Endothelial cell of umbilical vein (primary cell): ENCODE measurements around the gene CNTN1. TPM values are rescaled to one million over a fixed set of nuclear protein-coding genes. Genes with fewer than 3 reads are reported as not detected.

Experiments used
- BruUV-seq: library from RNA; stranded (reverse); fragments of 400-500 nt; replicated peaks from 2 replicates; lab custom pipeline; 2021; lab: Mats Ljungman, UMichigan
- CTCF ChIA-PET: fragments of 300-600, 350-600 bp; sonication (Branson Sonifier 250); formaldehyde crosslinking; loops from one replicate; lab custom pipeline; 2021; ENCODE audit warnings: antibody characterized with exemption, inconsistent platforms; lab: Charles Lee
- POLR2A ChIA-PET: fragments of 300-600, 350-600 bp; sonication (Branson Sonifier 250); formaldehyde crosslinking; loops from one replicate; lab custom pipeline; 2021; ENCODE audit warnings: antibody characterized with exemption, inconsistent platforms; lab: Charles Lee
- DNase-seq: peaks from one replicate; pipeline ENCODE4 v3.0.0-alpha.2; 2011; ENCODE audit warnings: low read depth, low spot score
- FAIRE-seq: peaks from 2 replicates; lab custom pipeline; 2011; peaks lifted over from hg19 to GRCh38; lab: Jason Lieb, UNC
- H2AFZ ChIP-seq: 2 replicates; pipeline ENCODE4 v1.6.0; 2012; ENCODE audit warnings: low read depth, low read length, control low read depth, inconsistent platforms
- H3K27ac ChIP-seq: 2 replicates; pipeline ENCODE4 v1.5.1; 2011; ENCODE audit warnings: low read depth, mild to moderate bottlenecking, control low read depth, low read length, moderate library complexity; ENCODE audit not compliant: insufficient read depth
- H3K27me3 ChIP-seq, 2 experiments: 2 replicates each; pipeline versions ENCODE4 v1.6.0 to v1.6.1; 2011; ENCODE audit warnings: low read length in 2 of 2, mixed read lengths in 1 of 2; ENCODE audit not compliant: control insufficient read depth in 2 of 2, insufficient read depth in 2 of 2
- H3K36me3 ChIP-seq, 2 experiments: 2 replicates in 1 of 2; 3 replicates in 1 of 2; pipeline ENCODE4 v1.5.1; 2011; ENCODE audit warnings: low read length in 2 of 2, mild to moderate bottlenecking in 1 of 2, moderate library complexity in 1 of 2; ENCODE audit not compliant: control insufficient read depth in 2 of 2, insufficient read depth in 2 of 2; ENCODE audit errors: extremely low read depth in 1 of 2
- H3K4me1 ChIP-seq: 3 replicates; pipeline ENCODE4 v1.5.1; 2011; ENCODE audit warnings: mild to moderate bottlenecking, low read length; ENCODE audit not compliant: control insufficient read depth, insufficient read depth; ENCODE audit errors: extremely low read depth
- H3K4me2 ChIP-seq: 2 replicates; pipeline ENCODE4 v1.6.1; 2011; ENCODE audit warnings: low read length, control low read depth, mixed read lengths; ENCODE audit not compliant: insufficient read depth
- H3K4me3 ChIP-seq, 3 experiments: fragments of 200-600 bp in 1 of 3; sonication (generic), shearing (Covaris generic) in 1 of 3; replicated peaks in 1 of 3; 2 replicates each; pipeline ENCODE4 v1.5.1; 2011 to 2016; ENCODE audit warnings: control low read depth in 3 of 3, low read length in 3 of 3, mild to moderate bottlenecking in 2 of 3, inconsistent platforms in 1 of 3, low read depth in 1 of 3, moderate library complexity in 1 of 3; ENCODE audit not compliant: insufficient read depth in 1 of 3
- H3K79me2 ChIP-seq: 2 replicates; pipeline ENCODE4 v1.6.0; 2012; ENCODE audit warnings: low read length, inconsistent platforms; ENCODE audit not compliant: control insufficient read depth, insufficient read depth
- H3K9ac ChIP-seq: replicated peaks from 2 replicates; pipeline ENCODE3; 2011; ENCODE audit warnings: low read length, control low read depth; ENCODE audit not compliant: insufficient read depth; ENCODE audit errors: extremely low read depth
- H3K9me1 ChIP-seq: replicated peaks from 3 replicates; pipeline ENCODE4 v1.6.0; 2011; ENCODE audit warnings: mild to moderate bottlenecking, low read length; ENCODE audit not compliant: control insufficient read depth, insufficient read depth; ENCODE audit errors: extremely low read depth
- H3K9me3 ChIP-seq: replicated peaks from 2 replicates; pipeline ENCODE4 v1.5.1; 2012; ENCODE audit warnings: low read length, inconsistent platforms; ENCODE audit not compliant: control insufficient read depth, insufficient read depth
- H4K20me1 ChIP-seq: replicated peaks from 2 replicates; pipeline ENCODE3; 2011; ENCODE audit warnings: mild to moderate bottlenecking, low read length; ENCODE audit not compliant: control insufficient read depth, insufficient read depth; ENCODE audit errors: extremely low read depth
- EZH2 ChIP-seq: IDR thresholded peaks from 2 replicates; pipeline ENCODE4 v1.6.1; 2012; ENCODE audit warnings: borderline replicate concordance, low read depth, mild to moderate bottlenecking, moderate library complexity, low read length, inconsistent platforms; ENCODE audit not compliant: severe bottlenecking
- FOS ChIP-seq: IDR thresholded peaks from 2 replicates; pipeline ENCODE4 v1.6.1; 2011; ENCODE audit warnings: mild to moderate bottlenecking, low read length, moderate library complexity, borderline replicate concordance; ENCODE audit not compliant: insufficient read depth
- GATA2 ChIP-seq: IDR thresholded peaks from 2 replicates; pipeline ENCODE4 v1.7.0; 2011; ENCODE audit warnings: low read depth, mild to moderate bottlenecking, moderate library complexity, mixed read lengths, low read length; ENCODE audit not compliant: insufficient read length, insufficient read depth
- JUN ChIP-seq: IDR thresholded peaks from 2 replicates; pipeline ENCODE4 v1.6.1; 2011; ENCODE audit warnings: borderline replicate concordance, low read depth; ENCODE audit not compliant: insufficient read length, insufficient read depth
- MYC ChIP-seq: IDR thresholded peaks from one replicate; pipeline ENCODE4 v1.6.1; 2011; ENCODE audit warnings: mild to moderate bottlenecking, low read depth, low read length
- POLR2A ChIP-seq: IDR thresholded peaks from 2 replicates; pipeline ENCODE4 v1.6.1; 2012; ENCODE audit warnings: low read depth, mild to moderate bottlenecking, control low read depth, low read length
- POLR2AphosphoS5 ChIP-seq: IDR thresholded peaks from 2 replicates; pipeline ENCODE4 v1.6.1; 2012; ENCODE audit warnings: low read depth, mild to moderate bottlenecking, control low read depth, low read length, moderate library complexity; ENCODE audit not compliant: insufficient read depth
- dilution Hi-C: fragments of 300-500 bp; cut with MboI; formaldehyde crosslinking; loops from one replicate; pipeline ENCODE4 v1.15.0; 2019; ENCODE audit warnings: low sequenced_read_pairs; ENCODE audit not compliant: extremely low pct_ligation_motif_present
- intact Hi-C: fragments of 100-400 bp; cut with micrococcal nuclease; formaldehyde crosslinking; loops from one replicate; pipeline ENCODE4 v1.10.0; 2022
- polyA plus RNA-seq, 4 experiments: library from polyadenylated mRNA; depleted of rRNA in 3 of 4; stranded (reverse) in 3 of 4; unstranded in 1 of 4; fragments of >200 nt; gene quantifications; 2 replicates each; pipeline versions ENCODE4 v1.2.1 to v1.2.3, GENCODE V29; 2011 to 2012; ENCODE audit warnings: missing spikeins in 1 of 4
- total RNA-seq: library from RNA; stranded (reverse); gene quantifications from 2 replicates; pipeline ENCODE4 v1.2.3, GENCODE V29; 2021

The CNTN1 gene
- total and polyA plus RNA-seq, 2 donors (not counting 3 experiments of a cell fraction or from before 2014, with no cell fraction given), result 0.07 TPM; not detected in 1

DNA sequence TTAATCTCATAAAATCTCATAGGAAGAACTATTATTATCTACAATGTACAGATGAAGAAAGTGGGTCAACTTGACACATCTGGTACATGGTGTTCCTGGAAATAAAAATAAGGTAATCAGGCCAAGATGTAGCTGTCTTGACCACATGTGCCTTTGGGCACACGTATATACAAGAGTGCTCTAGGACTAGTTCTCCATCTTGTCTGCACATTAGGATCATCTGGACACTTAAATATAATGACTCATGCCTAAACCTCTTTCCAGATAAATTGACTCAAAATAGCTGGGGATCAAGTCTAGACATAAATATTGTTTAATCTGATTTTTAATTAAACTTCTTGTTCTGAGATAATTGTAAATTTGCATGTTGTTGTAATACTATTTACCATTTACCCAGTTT, 182.6 kb downstream of the CNTN1 start:
- H3K27ac ChIP-seq, result no peak overlapping the region
- H3K4me3 ChIP-seq, result no peak overlapping the region
- FAIRE-seq (no peak), DNase-seq (no peak)
- no TSS peak for BruUV-seq
- no peaks in the 10 kb centered on the region for H4K20me1 ChIP-seq
- ChIA-PET POLR2A (no interaction called here), CTCF (no interaction called here)
- no peaks in the 10 kb centered on the region for H3K9me3 ChIP-seq
- intact Hi-C loops (no loop called here), dilution Hi-C loops (no loop called here)
- H3K9me1 ChIP-seq, result no peaks in the 10 kb centered on the region
- no peaks in the 10 kb centered on the region for H3K27me3 ChIP-seq
- H3K36me3 ChIP-seq, result no peaks in the 10 kb centered on the region
- TF ChIP-seq MYC (no peak), JUN (no peak), FOS (no peak), GATA2 (no peak), EZH2 (no peak), POLR2A (no peak)
- no peaks in the 10 kb centered on the region for H3K79me2 ChIP-seq
- H3K4me1 ChIP-seq, result no peaks in the 10 kb centered on the region
- H3K9ac ChIP-seq, result no peak overlapping the region
- no peak overlapping the region for H3K4me2 ChIP-seq
- H2AFZ ChIP-seq, result no peak overlapping the region

DNA sequence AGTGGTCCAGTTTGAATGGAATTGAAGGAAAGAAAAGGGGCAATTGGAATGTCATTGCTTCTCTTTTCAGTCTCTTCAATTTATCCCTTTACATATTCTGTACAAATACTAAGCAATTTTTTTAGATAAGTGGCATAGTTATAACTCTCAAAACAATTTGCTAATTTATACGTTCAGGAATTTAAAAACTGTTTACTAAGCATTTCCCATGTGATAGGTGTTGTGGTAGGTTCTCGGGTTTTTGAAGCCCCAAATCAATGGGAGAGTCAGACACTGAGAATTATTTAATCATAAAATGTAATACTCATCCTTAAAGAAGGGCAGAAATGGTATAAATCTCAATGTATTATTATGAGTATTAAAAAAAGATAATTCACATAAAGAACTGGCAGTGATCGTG, 197.1 kb downstream of the CNTN1 start:
- Histone ChIP-seq H3K9ac (no peak overlapping the region), H3K4me1 (no peaks in the 10 kb centered on the region), H2AFZ (no peak overlapping the region), H3K79me2 (no peaks in the 10 kb centered on the region), H4K20me1 (no peaks in the 10 kb centered on the region), H3K4me2 (no peak overlapping the region), H3K36me3 (no peaks in the 10 kb centered on the region), H3K4me3 (no peak overlapping the region), H3K9me1 (no peaks in the 10 kb centered on the region), H3K9me3 (no peaks in the 10 kb centered on the region), H3K27ac (no peak overlapping the region), H3K27me3 (no peaks in the 10 kb centered on the region)
- DNase-seq (no peak), FAIRE-seq (no peak)
- ChIA-PET CTCF (no interaction called here), POLR2A (no interaction called here)
- dilution Hi-C loops (no loop called here), intact Hi-C loops (no loop called here)
- no peak for TF ChIP-seq POLR2AphosphoS5
- TF ChIP-seq JUN, result no peak
- no TSS peak for BruUV-seq
